SW480 (cell line): Measurements from ENCODE around the gene SH3PXD2A.

Experiments
- DNase-seq: peaks from one replicate; pipeline ENCODE4 v3.0.0-alpha.2; 2016; ENCODE audit warnings: low spot score

Gene SH3PXD2A

GRCh38 chr10:103812432-103812831, 42.9 kb downstream of the SH3PXD2A start:
- no peak for DNase-seq

GRCh38 chr10:103812004-103812403, 43.4 kb downstream of the SH3PXD2A start:
- DNase-seq = no peak

GRCh38 chr10:103811463-103811862, 43.9 kb downstream of the SH3PXD2A start:
- DNase-seq = no peak

GRCh38 chr10:103808780-103809179, 46.6 kb downstream of the SH3PXD2A start:
- DNase-seq = no peak

GRCh38 chr10:103807996-103808395, 47.4 kb downstream of the SH3PXD2A start:
- DNase-seq = no peak

- no peak for DNase-seq
These were observed 48.8 kb downstream of the SH3PXD2A start for GRCh38 chr10:103806395-103807187.

GRCh38 chr10:103805781-103806180, 49.6 kb downstream of the SH3PXD2A start:
- DNase-seq = no peak

- no peak for DNase-seq
These were observed 50.5 kb downstream of the SH3PXD2A start for GRCh38 chr10:103804871-103805270.

GRCh38 chr10:103803941-103804340, 51.4 kb downstream of the SH3PXD2A start:
- no peak for DNase-seq

- no peak for DNase-seq
These were observed 52.6 kb downstream of the SH3PXD2A start for GRCh38 chr10:103802637-103803353.

- no peak for DNase-seq
These were observed 53.3 kb downstream of the SH3PXD2A start for GRCh38 chr10:103802081-103802480.

GRCh38 chr10:103800789-103801540, 54.4 kb downstream of the SH3PXD2A start:
- DNase-seq = peak; percentile 46

- DNase-seq = no peak
These were observed 55.3 kb downstream of the SH3PXD2A start for GRCh38 chr10:103800089-103800488.

GRCh38 chr10:103799341-103799740, 56.0 kb downstream of the SH3PXD2A start:
- DNase-seq = no peak

GRCh38 chr10:103798511-103798910, 56.9 kb downstream of the SH3PXD2A start:
- DNase-seq = no peak

GRCh38 chr10:103797857-103798256, 57.5 kb downstream of the SH3PXD2A start:
- DNase-seq = no peak

GRCh38 chr10:103795634-103796270, 59.6 kb downstream of the SH3PXD2A start:
- DNase-seq = no peak

GRCh38 chr10:103794996-103795395, 60.4 kb downstream of the SH3PXD2A start:
- DNase-seq = no peak

GRCh38 chr10:103793920-103794883, 61.2 kb downstream of the SH3PXD2A start:
- DNase-seq = no peak

- DNase-seq = no peak
These were observed 61.9 kb downstream of the SH3PXD2A start for GRCh38 chr10:103793429-103793828.

- no peak for DNase-seq
These were observed 62.8 kb downstream of the SH3PXD2A start for GRCh38 chr10:103792547-103792946.
